Vagina (tissue), 2 donors: ENCODE data around the gene CBFA2T3. TPM values are rescaled to one million over a fixed set of nuclear protein-coding genes. Genes with fewer than 3 reads are reported as not detected.
"Not testable (repeated sequence)": the region's sequence is repeated elsewhere in the genome, so short reads cannot be mapped to it uniquely, and the experiment has no call there.

Experiments used
- DNase-seq, 2 donors: peaks; one replicate each; pipeline ENCODE4 v3.0.0-alpha.2; 2017; ENCODE audit errors: extremely low spot score in 2 of 2
- H3K27ac ChIP-seq: fragments of 200-600 bp; sonication (generic); one replicate; pipeline ENCODE4 v1.5.1; 2019
- H3K27me3 ChIP-seq: fragments of 200-600 bp; sonication (generic); one replicate; pipeline ENCODE4 v1.5.1; 2019
- H3K36me3 ChIP-seq, 2 donors: fragments of 200-600 bp; sonication (generic); one replicate each; pipeline ENCODE4 v1.5.1; 2017 to 2019
- H3K4me1 ChIP-seq: fragments of 200-600 bp; sonication (generic); one replicate; pipeline ENCODE4 v1.5.1; 2019
- H3K4me3 ChIP-seq, 2 donors: fragments of 200-600 bp; sonication (generic); 1 replicate in 1 of 2; 2 replicates in 1 of 2; pipeline ENCODE4 v1.5.1; 2016 to 2019
- H3K9me3 ChIP-seq: fragments of 200-600 bp; sonication (generic); one replicate; pipeline ENCODE4 v1.5.1; 2019
- CTCF ChIP-seq, 3 experiments: fragments of 450-650 bp in 2 of 3; fragments of 200-600 bp in 1 of 3; sonication (generic) in 1 of 3; IDR thresholded peaks; one replicate each; pipeline ENCODE4 v1.5.1; 2017 to 2019; ENCODE audit warnings: antibody characterized with exemption in 3 of 3, mild to moderate bottlenecking in 2 of 3, moderate library complexity in 2 of 3
- POLR2A ChIP-seq, 2 donors: fragments of 450-650 bp; IDR thresholded peaks; one replicate each; pipeline ENCODE4 v1.6.1; 2017; ENCODE audit warnings: antibody characterized with exemption in 2 of 2, mild to moderate bottlenecking in 2 of 2, moderate library complexity in 2 of 2
- POLR2AphosphoS5 ChIP-seq, 2 donors: sonication (generic); formaldehyde crosslinking; IDR thresholded peaks; one replicate each; pipeline ENCODE4 v1.9.0; 2017; ENCODE audit warnings: antibody characterized with exemption in 2 of 2, mild to moderate bottlenecking in 2 of 2, low read depth in 1 of 2; ENCODE audit not compliant: insufficient read depth in 1 of 2
- intact Hi-C: fragments of 100-400 bp; cut with DNase I; formaldehyde crosslinking; loops from one replicate; pipeline ENCODE4 v1.15.1; 2023
- total RNA-seq: library from RNA; depleted of rRNA; stranded (reverse); fragments of >200 nt; gene quantifications from one replicate; pipeline ENCODE4 v1.2.3, GENCODE V29; 2016

Gene CBFA2T3
- total RNA-seq, 1 donor from 2014 or later: 2.7 TPM

GRCh38 chr16:88896238-88897070 is 80.6 kb downstream of the CBFA2T3 start:
- no peaks in the 10 kb centered on the region for H3K36me3 ChIP-seq
- no peak for DNase-seq
- H3K4me1 ChIP-seq: no peaks in the 10 kb centered on the region
- TF ChIP-seq POLR2A (IDR thresholded peaks at IDR 0.05) (no peak), POLR2AphosphoS5 (IDR thresholded peaks at IDR 0.05; ENCODE audit: insufficient read depth in 1 of 2, low read depth in 1 of 2) (no peak), CTCF (IDR thresholded peaks at IDR 0.05) (no peak)
- no peak overlapping the region for H3K4me3 ChIP-seq
- H3K27me3 ChIP-seq: no peaks in the 10 kb centered on the region
- H3K9me3 ChIP-seq: no peaks in the 10 kb centered on the region
- intact Hi-C loops: no loop called here
- H3K27ac ChIP-seq: no peak overlapping the region

GRCh38 chr16:88895335-88895734 is 81.7 kb downstream of the CBFA2T3 start:
- no peak overlapping the region for H3K27ac ChIP-seq
- DNase-seq: no peak
- TF ChIP-seq POLR2A (IDR thresholded peaks at IDR 0.05): no peak
- TF ChIP-seq CTCF (IDR thresholded peaks at IDR 0.05): no peak
- TF ChIP-seq POLR2AphosphoS5 (IDR thresholded peaks at IDR 0.05; ENCODE audit: insufficient read depth in 1 of 2, low read depth in 1 of 2): no peak
- intact Hi-C loops: no loop called here
- no peaks in the 10 kb centered on the region for H3K36me3 ChIP-seq
- no peaks in the 10 kb centered on the region for H3K4me1 ChIP-seq
- no peaks in the 10 kb centered on the region for H3K27me3 ChIP-seq
- no peak overlapping the region for H3K4me3 ChIP-seq
- no peaks in the 10 kb centered on the region for H3K9me3 ChIP-seq

- Histone ChIP-seq H3K4me3 (no peak overlapping the region), H3K9me3 (no peaks in the 10 kb centered on the region), H3K27ac (no peak overlapping the region), H3K27me3 (no peaks in the 10 kb centered on the region), H3K36me3 (no peaks in the 10 kb centered on the region), H3K4me1 (no peaks in the 10 kb centered on the region)
- intact Hi-C loops: no loop called here
- TF ChIP-seq POLR2A (IDR thresholded peaks at IDR 0.05) (no peak), CTCF (IDR thresholded peaks at IDR 0.05) (no peak), POLR2AphosphoS5 (IDR thresholded peaks at IDR 0.05; ENCODE audit: insufficient read depth in 1 of 2, low read depth in 1 of 2) (no peak)
- DNase-seq: no peak
These were observed 82.2 kb downstream of the CBFA2T3 start for GRCh38 chr16:88894681-88895300.

GRCh38 chr16:88894266-88894665 is 82.7 kb downstream of the CBFA2T3 start:
- DNase-seq, H3K36me3 ChIP-seq, H3K4me3 ChIP-seq, intact Hi-C loops, H3K4me1 ChIP-seq, H3K27me3 ChIP-seq, H3K9me3 ChIP-seq, H3K27ac ChIP-seq: not testable (repeated sequence)

GRCh38 chr16:88893127-88893968 is 83.7 kb downstream of the CBFA2T3 start:
- intact Hi-C loops: no loop called here
- no peak overlapping the region for H3K27ac ChIP-seq
- no peaks in the 10 kb centered on the region for H3K9me3 ChIP-seq
- no peaks in the 10 kb centered on the region for H3K36me3 ChIP-seq
- H3K4me1 ChIP-seq: no peaks in the 10 kb centered on the region
- DNase-seq: no peak
- no peak overlapping the region for H3K4me3 ChIP-seq
- no peak for TF ChIP-seq POLR2AphosphoS5 (IDR thresholded peaks at IDR 0.05; ENCODE audit: insufficient read depth in 1 of 2, low read depth in 1 of 2)
- TF ChIP-seq POLR2A (IDR thresholded peaks at IDR 0.05): no peak
- TF ChIP-seq CTCF (IDR thresholded peaks at IDR 0.05): no peak
- H3K27me3 ChIP-seq: no peaks in the 10 kb centered on the region
